Effector memory CD8-positive, alpha-beta T cell (primary cell): Measurements from ENCODE around the gene PHYKPL.

ENCODE experiments used
- ATAC-seq: fragments of 150-1000 bp; cut with Tn5 transposase; replicated peaks from 2 replicates; pipeline ENCODE4 v1.10.0; 2021; ENCODE audit warnings: mild to moderate bottlenecking, moderate library complexity
- DNase-seq, 3 experiments: peaks; one replicate each; pipeline ENCODE4 v3.0.0; 2021
- H3K27ac Mint-ChIP-seq, 2 donors: one replicate each; pipeline ENCODE4 v1.8.0; 2022; ENCODE audit warnings: mild to moderate bottlenecking in 2 of 2, mixed read lengths in 2 of 2, moderate library complexity in 2 of 2
- H3K27me3 Mint-ChIP-seq, 2 donors: one replicate each; pipeline ENCODE4 v1.8.0; 2022; ENCODE audit warnings: mixed read lengths in 2 of 2
- H3K36me3 Mint-ChIP-seq: one replicate; pipeline ENCODE4 v1.8.0; 2022; ENCODE audit warnings: mild to moderate bottlenecking, moderate library complexity, mixed read lengths; ENCODE audit not compliant: insufficient read depth
- H3K4me1 Mint-ChIP-seq, 2 donors: one replicate each; pipeline ENCODE4 v1.8.0; 2022; ENCODE audit warnings: low read depth in 2 of 2, mixed read lengths in 2 of 2
- H3K4me3 Mint-ChIP-seq, 2 donors: one replicate each; pipeline ENCODE4 v1.8.0; 2022; ENCODE audit warnings: mild to moderate bottlenecking in 2 of 2, mixed read lengths in 2 of 2, moderate library complexity in 2 of 2
- H3K9me3 Mint-ChIP-seq, 2 donors: one replicate each; pipeline ENCODE4 v1.8.0; 2022; ENCODE audit warnings: mixed read lengths in 2 of 2

PHYKPL gene

GRCh38 chr5:178189433-178189832, 43.2 kb downstream of the PHYKPL start:
- Mint-ChIP-seq H3K27me3 (peaks cover 0 to 10% of the 10 kb centered on the region in 2 donors), H3K4me3 (no peak overlapping the region), H3K4me1 (peaks cover 17 to 20% of the 10 kb centered on the region in 2 donors), H3K36me3 (peaks cover 3% of the 10 kb centered on the region), H3K9me3 (no peaks in the 10 kb centered on the region), H3K27ac (no peak overlapping the region)
- no peak for ATAC-seq
- DNase-seq: no peak

GRCh38 chr5:178187014-178187413, 45.6 kb downstream of the PHYKPL start, which contains the start of gene GMCL2:
Gene GMCL2 (minus strand): TSS chr5:178187371. CDS start chr5:178187299, 72 bp downstream.
- ATAC-seq (no peak), DNase-seq (no peak)
- no peaks in the 10 kb centered on the region for H3K4me1 Mint-ChIP-seq
- peaks cover 0 to 10% of the 10 kb centered on the region in 2 donors for H3K27me3 Mint-ChIP-seq
- no peak within 1 kb of the TSS for H3K27ac Mint-ChIP-seq
- H3K36me3 Mint-ChIP-seq: peaks cover 3% of the 10 kb centered on the region
- no peak within 1 kb of the TSS for H3K4me3 Mint-ChIP-seq
- H3K9me3 Mint-ChIP-seq: no peaks in the 10 kb centered on the region

- Mint-ChIP-seq H3K27me3 (peaks cover 0 to 10% of the 10 kb centered on the region in 2 donors), H3K4me3 (no peak overlapping the region), H3K27ac (no peak overlapping the region), H3K36me3 (peaks cover 3% of the 10 kb centered on the region), H3K4me1 (no peaks in the 10 kb centered on the region), H3K9me3 (no peaks in the 10 kb centered on the region)
- ATAC-seq: no peak
- DNase-seq: no peak
Measured at GRCh38 chr5:178186427-178186826, 46.2 kb downstream of the PHYKPL start.

GRCh38 chr5:178182158-178182876, 50.3 kb downstream of the PHYKPL start:
- Mint-ChIP-seq H3K27ac (no peak overlapping the region), H3K27me3 (peaks cover 7 to 28% of the 10 kb centered on the region in 2 donors)

GRCh38 chr5:178180141-178180863, 52.3 kb downstream of the PHYKPL start:
- Mint-ChIP-seq H3K27ac (no peak overlapping the region), H3K4me3 (no peak overlapping the region), H3K36me3 (no peaks in the 10 kb centered on the region), H3K4me1 (no peaks in the 10 kb centered on the region), H3K27me3 (peaks cover 13 to 28% of the 10 kb centered on the region in 2 donors), H3K9me3 (no peaks in the 10 kb centered on the region)
- DNase-seq (no peak), ATAC-seq (no peak)

More at GRCh38 chr5:178182158-178182876, 50.3 kb downstream of the PHYKPL start:
- no peak overlapping the region for H3K4me3 Mint-ChIP-seq
- no peaks in the 10 kb centered on the region for H3K36me3 Mint-ChIP-seq
- no peaks in the 10 kb centered on the region for H3K4me1 Mint-ChIP-seq
- DNase-seq (no peak), ATAC-seq (no peak)
- H3K9me3 Mint-ChIP-seq: no peaks in the 10 kb centered on the region

GRCh38 chr5:178177569-178177968, 55.0 kb downstream of the PHYKPL start:
- H3K9me3 Mint-ChIP-seq: no peaks in the 10 kb centered on the region
- no peak overlapping the region for H3K4me3 Mint-ChIP-seq
- ATAC-seq (no peak), DNase-seq (no peak)
- H3K27ac Mint-ChIP-seq: no peak overlapping the region
- no peaks in the 10 kb centered on the region for H3K4me1 Mint-ChIP-seq
- no peaks in the 10 kb centered on the region for H3K36me3 Mint-ChIP-seq
- H3K27me3 Mint-ChIP-seq: peaks cover 13 to 28% of the 10 kb centered on the region in 2 donors

- ATAC-seq: no peak
- DNase-seq: no peak
- no peaks in the 10 kb centered on the region for H3K9me3 Mint-ChIP-seq
- peaks cover 13 to 28% of the 10 kb centered on the region in 2 donors for H3K27me3 Mint-ChIP-seq
- no peaks in the 10 kb centered on the region for H3K4me1 Mint-ChIP-seq
- no peak overlapping the region for H3K4me3 Mint-ChIP-seq
- H3K27ac Mint-ChIP-seq: no peak overlapping the region
- H3K36me3 Mint-ChIP-seq: no peaks in the 10 kb centered on the region
Measured at GRCh38 chr5:178176791-178177190, 55.8 kb downstream of the PHYKPL start.

GRCh38 chr5:178174456-178174855, 58.1 kb downstream of the PHYKPL start:
- Mint-ChIP-seq H3K27me3 (peaks cover 13 to 19% of the 10 kb centered on the region in 2 donors), H3K9me3 (no peaks in the 10 kb centered on the region), H3K4me3 (no peak overlapping the region), H3K36me3 (no peaks in the 10 kb centered on the region), H3K4me1 (no peaks in the 10 kb centered on the region), H3K27ac (peak overlapping the region in 1 of 2 donors; percentile 27)
- no peak for DNase-seq
- ATAC-seq: no peak

GRCh38 chr5:178170455-178170854, 62.1 kb downstream of the PHYKPL start:
- Mint-ChIP-seq H3K4me1 (no peaks in the 10 kb centered on the region), H3K9me3 (no peaks in the 10 kb centered on the region), H3K27ac (no peak overlapping the region), H3K4me3 (no peak overlapping the region), H3K36me3 (no peaks in the 10 kb centered on the region), H3K27me3 (peaks cover 0 to 8% of the 10 kb centered on the region in 2 donors)
- DNase-seq (no peak), ATAC-seq (no peak)

GRCh38 chr5:178165581-178165980, 67.0 kb downstream of the PHYKPL start:
- DNase-seq: no peak
- Mint-ChIP-seq H3K36me3 (peaks cover 9% of the 10 kb centered on the region), H3K27me3 (peaks cover 15 to 27% of the 10 kb centered on the region in 2 donors)

GRCh38 chr5:178163772-178164735, 68.5 kb downstream of the PHYKPL start:
- H3K27ac Mint-ChIP-seq: no peak overlapping the region
- ATAC-seq (peak; percentile 100), DNase-seq (peak; percentile 95 to 98 (median 96))

More at GRCh38 chr5:178165581-178165980, 67.0 kb downstream of the PHYKPL start:
- Mint-ChIP-seq H3K27ac (no peak overlapping the region), H3K4me3 (no peak overlapping the region), H3K9me3 (no peaks in the 10 kb centered on the region), H3K4me1 (peaks cover 0 to 6% of the 10 kb centered on the region in 2 donors)
- no peak for ATAC-seq

GRCh38 chr5:178162481-178162880, 70.1 kb downstream of the PHYKPL start:
- Mint-ChIP-seq H3K36me3 (peaks cover 11% of the 10 kb centered on the region), H3K27ac (no peak overlapping the region), H3K4me1 (peaks cover 0 to 6% of the 10 kb centered on the region in 2 donors), H3K4me3 (no peak overlapping the region), H3K27me3 (peaks cover 15 to 19% of the 10 kb centered on the region in 2 donors), H3K9me3 (no peaks in the 10 kb centered on the region)
- DNase-seq (no peak), ATAC-seq (no peak)

More at GRCh38 chr5:178163772-178164735, 68.5 kb downstream of the PHYKPL start:
- peaks cover 9% of the 10 kb centered on the region for H3K36me3 Mint-ChIP-seq
- H3K27me3 Mint-ChIP-seq: peaks cover 15 to 19% of the 10 kb centered on the region in 2 donors
- no peaks in the 10 kb centered on the region for H3K9me3 Mint-ChIP-seq
- H3K4me1 Mint-ChIP-seq: peaks cover 0 to 6% of the 10 kb centered on the region in 2 donors
- H3K4me3 Mint-ChIP-seq: peak overlapping the region in 1 of 2 donors; percentile 20

- no peak overlapping the region for H3K4me3 Mint-ChIP-seq
- H3K9me3 Mint-ChIP-seq: no peaks in the 10 kb centered on the region
- ATAC-seq (no peak), DNase-seq (no peak)
- peaks cover 14% of the 10 kb centered on the region for H3K36me3 Mint-ChIP-seq
- no peak overlapping the region for H3K27ac Mint-ChIP-seq
- H3K27me3 Mint-ChIP-seq: peaks cover 15 to 19% of the 10 kb centered on the region in 2 donors
- peaks cover 0 to 6% of the 10 kb centered on the region in 2 donors for H3K4me1 Mint-ChIP-seq
Measured at GRCh38 chr5:178160176-178160575, 72.4 kb downstream of the PHYKPL start.
